ENCODE measurements around the gene MYOC.

DNA sequence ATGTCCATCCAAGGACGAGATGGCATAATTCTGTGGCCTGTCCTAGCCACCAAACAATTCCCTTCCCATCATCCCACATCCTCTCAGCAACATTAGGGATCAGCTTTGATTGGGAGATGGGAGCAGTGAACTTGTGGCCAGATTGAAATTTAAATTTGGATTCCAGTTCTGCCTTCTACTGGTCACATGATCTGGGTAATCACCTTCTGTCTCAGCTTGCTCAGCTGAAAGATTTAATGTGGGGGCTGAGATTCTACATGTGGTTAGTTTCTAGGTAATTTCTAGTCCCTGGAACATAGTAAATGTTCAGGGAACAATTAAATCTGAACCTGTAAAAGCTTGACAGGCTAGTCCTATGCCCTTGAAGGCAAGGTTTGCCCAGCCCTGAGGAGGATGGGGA is 27.3 kb downstream of the MYOC start:
- no peak for TF ChIP-seq EZH2phosphoT487 (IDR thresholded peaks at IDR 0.05; ENCODE audit: low read depth)
- TF ChIP-seq, protein P1, sequence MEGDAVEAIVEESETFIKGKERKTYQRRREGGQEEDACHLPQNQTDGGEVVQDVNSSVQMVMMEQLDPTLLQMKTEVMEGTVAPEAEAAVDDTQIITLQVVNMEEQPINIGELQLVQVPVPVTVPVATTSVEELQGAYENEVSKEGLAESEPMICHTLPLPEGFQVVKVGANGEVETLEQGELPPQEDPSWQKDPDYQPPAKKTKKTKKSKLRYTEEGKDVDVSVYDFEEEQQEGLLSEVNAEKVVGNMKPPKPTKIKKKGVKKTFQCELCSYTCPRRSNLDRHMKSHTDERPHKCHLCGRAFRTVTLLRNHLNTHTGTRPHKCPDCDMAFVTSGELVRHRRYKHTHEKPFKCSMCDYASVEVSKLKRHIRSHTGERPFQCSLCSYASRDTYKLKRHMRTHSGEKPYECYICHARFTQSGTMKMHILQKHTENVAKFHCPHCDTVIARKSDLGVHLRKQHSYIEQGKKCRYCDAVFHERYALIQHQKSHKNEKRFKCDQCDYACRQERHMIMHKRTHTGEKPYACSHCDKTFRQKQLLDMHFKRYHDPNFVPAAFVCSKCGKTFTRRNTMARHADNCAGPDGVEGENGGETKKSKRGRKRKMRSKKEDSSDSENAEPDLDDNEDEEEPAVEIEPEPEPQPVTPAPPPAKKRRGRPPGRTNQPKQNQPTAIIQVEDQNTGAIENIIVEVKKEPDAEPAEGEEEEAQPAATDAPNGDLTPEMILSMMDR (IDR thresholded peaks at IDR 0.05; ENCODE audit: low read depth, low read length), result no peak
